Measurements from ENCODE around the gene FHIT.

The FHIT gene

GRCh38 chr3:61257148-61257547 is 5.9 kb upstream of the FHIT start:
- H3K27me3 ChIP-seq (ENCODE audit: control insufficient read depth in 1 of 2, insufficient read depth in 2 of 2, low read length in 2 of 2), result no peaks in the 10 kb centered on the region
- no peak overlapping the region for H3K27ac ChIP-seq (ENCODE audit: low read depth, low read length)
- H3K36me3 ChIP-seq (ENCODE audit: insufficient read depth, low read length), result no peaks in the 10 kb centered on the region
- H3K4me1 ChIP-seq (ENCODE audit: insufficient read depth, low read length), result no peaks in the 10 kb centered on the region
- no peak overlapping the region for H3K4me3 ChIP-seq (ENCODE audit: low read depth in 1 of 2, low read length in 2 of 2)
- no peaks in the 10 kb centered on the region for H3K9me3 ChIP-seq (ENCODE audit: low read length)
- no peak overlapping the region for H3K9ac ChIP-seq (ENCODE audit: low read length)

GRCh38 chr3:61253756-61254155 is 2.5 kb upstream of the FHIT start:
- H3K4me1 ChIP-seq (ENCODE audit: insufficient read depth, low read length), result peaks cover 10% of the 10 kb centered on the region
- no peaks in the 10 kb centered on the region for H3K9me3 ChIP-seq (ENCODE audit: low read length)
- H3K4me3 ChIP-seq (ENCODE audit: low read depth in 1 of 2, low read length in 2 of 2), result no peak overlapping the region
- no peaks in the 10 kb centered on the region for H3K27me3 ChIP-seq (ENCODE audit: control insufficient read depth in 1 of 2, insufficient read depth in 2 of 2, low read length in 2 of 2)
- no peak overlapping the region for H3K27ac ChIP-seq (ENCODE audit: low read depth, low read length)
- H3K36me3 ChIP-seq (ENCODE audit: insufficient read depth, low read length), result no peaks in the 10 kb centered on the region
- H3K9ac ChIP-seq (ENCODE audit: low read length), result no peak overlapping the region

- H3K4me3 ChIP-seq (ENCODE audit: low read depth in 1 of 2, low read length in 2 of 2), result no peak overlapping the region
- no peaks in the 10 kb centered on the region for H3K9me3 ChIP-seq (ENCODE audit: low read length)
- H3K9ac ChIP-seq (ENCODE audit: low read length), result no peak overlapping the region
- H3K36me3 ChIP-seq (ENCODE audit: insufficient read depth, low read length), result no peaks in the 10 kb centered on the region
- H3K4me1 ChIP-seq (ENCODE audit: insufficient read depth, low read length), result peaks cover 10% of the 10 kb centered on the region
- H3K27ac ChIP-seq (ENCODE audit: low read depth, low read length), result no peak overlapping the region
- H3K27me3 ChIP-seq (ENCODE audit: control insufficient read depth in 1 of 2, insufficient read depth in 2 of 2, low read length in 2 of 2), result no peaks in the 10 kb centered on the region
Observed at GRCh38 chr3:61252836-61253235, 1.6 kb upstream of the FHIT start.

- H3K9me3 ChIP-seq (ENCODE audit: low read length), result no peaks in the 10 kb centered on the region
- H3K4me3 ChIP-seq (ENCODE audit: low read depth in 1 of 2, low read length in 2 of 2), result peak overlapping the region; percentile 81 to 82
- H3K9ac ChIP-seq (ENCODE audit: low read length), result peak overlapping the region; percentile 59
- H3K27me3 ChIP-seq (ENCODE audit: control insufficient read depth in 1 of 2, insufficient read depth in 2 of 2, low read length in 2 of 2), result no peaks in the 10 kb centered on the region
- H3K4me1 ChIP-seq (ENCODE audit: insufficient read depth, low read length), result peaks cover 10% of the 10 kb centered on the region
- H3K36me3 ChIP-seq (ENCODE audit: insufficient read depth, low read length), result no peaks in the 10 kb centered on the region
- H3K27ac ChIP-seq (ENCODE audit: low read depth, low read length), result peak overlapping the region; percentile 54
Observed at GRCh38 chr3:61250784-61251173, 473 bp downstream of the FHIT start.

GRCh38 chr3:61248496-61248895 is 2.8 kb downstream of the FHIT start:
- no peak overlapping the region for H3K27ac ChIP-seq (ENCODE audit: low read depth, low read length)
- no peak overlapping the region for H3K4me3 ChIP-seq (ENCODE audit: low read depth in 1 of 2, low read length in 2 of 2)
- no peak overlapping the region for H3K9ac ChIP-seq (ENCODE audit: low read length)
- no peaks in the 10 kb centered on the region for H3K36me3 ChIP-seq (ENCODE audit: insufficient read depth, low read length)
- no peaks in the 10 kb centered on the region for H3K9me3 ChIP-seq (ENCODE audit: low read length)
- no peaks in the 10 kb centered on the region for H3K27me3 ChIP-seq (ENCODE audit: control insufficient read depth in 1 of 2, insufficient read depth in 2 of 2, low read length in 2 of 2)
- H3K4me1 ChIP-seq (ENCODE audit: insufficient read depth, low read length), result peaks cover 10% of the 10 kb centered on the region

GRCh38 chr3:61247191-61247590 is 4.1 kb downstream of the FHIT start:
- Histone ChIP-seq H3K4me1 (ENCODE audit: insufficient read depth, low read length) (peaks cover 10% of the 10 kb centered on the region), H3K27me3 (ENCODE audit: control insufficient read depth in 1 of 2, insufficient read depth in 2 of 2, low read length in 2 of 2) (no peaks in the 10 kb centered on the region), H3K9me3 (ENCODE audit: low read length) (no peaks in the 10 kb centered on the region), H3K36me3 (ENCODE audit: insufficient read depth, low read length) (no peaks in the 10 kb centered on the region), H3K9ac (ENCODE audit: low read length) (no peak overlapping the region), H3K27ac (ENCODE audit: low read depth, low read length) (no peak overlapping the region), H3K4me3 (ENCODE audit: low read depth in 1 of 2, low read length in 2 of 2) (no peak overlapping the region)

- H3K4me3 ChIP-seq (ENCODE audit: low read depth in 1 of 2, low read length in 2 of 2), result no peak overlapping the region
- H3K9me3 ChIP-seq (ENCODE audit: low read length), result no peaks in the 10 kb centered on the region
- no peak overlapping the region for H3K9ac ChIP-seq (ENCODE audit: low read length)
- no peaks in the 10 kb centered on the region for H3K36me3 ChIP-seq (ENCODE audit: insufficient read depth, low read length)
- no peaks in the 10 kb centered on the region for H3K27me3 ChIP-seq (ENCODE audit: control insufficient read depth in 1 of 2, insufficient read depth in 2 of 2, low read length in 2 of 2)
- H3K27ac ChIP-seq (ENCODE audit: low read depth, low read length), result no peak overlapping the region
- no peaks in the 10 kb centered on the region for H3K4me1 ChIP-seq (ENCODE audit: insufficient read depth, low read length)
Observed at GRCh38 chr3:61239871-61240270, 11.4 kb downstream of the FHIT start.

- H3K36me3 ChIP-seq (ENCODE audit: insufficient read depth, low read length), result no peaks in the 10 kb centered on the region
- H3K4me1 ChIP-seq (ENCODE audit: insufficient read depth, low read length), result no peaks in the 10 kb centered on the region
- H3K4me3 ChIP-seq (ENCODE audit: low read depth in 1 of 2, low read length in 2 of 2), result no peak overlapping the region
- H3K27ac ChIP-seq (ENCODE audit: low read depth, low read length), result no peak overlapping the region
- H3K9ac ChIP-seq (ENCODE audit: low read length), result no peak overlapping the region
- H3K27me3 ChIP-seq (ENCODE audit: control insufficient read depth in 1 of 2, insufficient read depth in 2 of 2, low read length in 2 of 2), result no peaks in the 10 kb centered on the region
- H3K9me3 ChIP-seq (ENCODE audit: low read length), result no peaks in the 10 kb centered on the region
Observed at GRCh38 chr3:61237858-61238257, 13.4 kb downstream of the FHIT start.

- Histone ChIP-seq H3K9me3 (ENCODE audit: low read length) (no peaks in the 10 kb centered on the region), H3K4me1 (ENCODE audit: insufficient read depth, low read length) (no peaks in the 10 kb centered on the region), H3K27ac (ENCODE audit: low read depth, low read length) (no peak overlapping the region), H3K4me3 (ENCODE audit: low read depth in 1 of 2, low read length in 2 of 2) (no peak overlapping the region), H3K27me3 (ENCODE audit: control insufficient read depth in 1 of 2, insufficient read depth in 2 of 2, low read length in 2 of 2) (no peaks in the 10 kb centered on the region), H3K36me3 (ENCODE audit: insufficient read depth, low read length) (no peaks in the 10 kb centered on the region), H3K9ac (ENCODE audit: low read length) (no peak overlapping the region)
Observed at GRCh38 chr3:61236556-61236955, 14.7 kb downstream of the FHIT start.

- H3K9ac ChIP-seq (ENCODE audit: low read length), result no peak overlapping the region
- no peak overlapping the region for H3K27ac ChIP-seq (ENCODE audit: low read depth, low read length)
- no peak overlapping the region for H3K4me3 ChIP-seq (ENCODE audit: low read depth in 1 of 2, low read length in 2 of 2)
- H3K36me3 ChIP-seq (ENCODE audit: insufficient read depth, low read length), result no peaks in the 10 kb centered on the region
- H3K4me1 ChIP-seq (ENCODE audit: insufficient read depth, low read length), result no peaks in the 10 kb centered on the region
- no peaks in the 10 kb centered on the region for H3K27me3 ChIP-seq (ENCODE audit: control insufficient read depth in 1 of 2, insufficient read depth in 2 of 2, low read length in 2 of 2)
- H3K9me3 ChIP-seq (ENCODE audit: low read length), result no peaks in the 10 kb centered on the region
Observed at GRCh38 chr3:61233746-61234145, 17.5 kb downstream of the FHIT start.

GRCh38 chr3:61231693-61232092 is 19.6 kb downstream of the FHIT start:
- no peak overlapping the region for H3K9ac ChIP-seq (ENCODE audit: low read length)
- H3K27me3 ChIP-seq (ENCODE audit: control insufficient read depth in 1 of 2, insufficient read depth in 2 of 2, low read length in 2 of 2), result no peaks in the 10 kb centered on the region
- no peaks in the 10 kb centered on the region for H3K9me3 ChIP-seq (ENCODE audit: low read length)
- no peak overlapping the region for H3K27ac ChIP-seq (ENCODE audit: low read depth, low read length)
- H3K36me3 ChIP-seq (ENCODE audit: insufficient read depth, low read length), result no peaks in the 10 kb centered on the region
- no peaks in the 10 kb centered on the region for H3K4me1 ChIP-seq (ENCODE audit: insufficient read depth, low read length)
- no peak overlapping the region for H3K4me3 ChIP-seq (ENCODE audit: low read depth in 1 of 2, low read length in 2 of 2)

GRCh38 chr3:61227799-61228198 is 23.5 kb downstream of the FHIT start:
- H3K4me1 ChIP-seq (ENCODE audit: insufficient read depth, low read length), result no peaks in the 10 kb centered on the region

More at GRCh38 chr3:61227799-61228198, 23.5 kb downstream of the FHIT start:
- no peak overlapping the region for H3K4me3 ChIP-seq (ENCODE audit: low read depth in 1 of 2, low read length in 2 of 2)
- H3K36me3 ChIP-seq (ENCODE audit: insufficient read depth, low read length), result no peaks in the 10 kb centered on the region
- H3K9ac ChIP-seq (ENCODE audit: low read length), result no peak overlapping the region
- no peaks in the 10 kb centered on the region for H3K27me3 ChIP-seq (ENCODE audit: control insufficient read depth in 1 of 2, insufficient read depth in 2 of 2, low read length in 2 of 2)
- H3K27ac ChIP-seq (ENCODE audit: low read depth, low read length), result no peak overlapping the region
- H3K9me3 ChIP-seq (ENCODE audit: low read length), result no peaks in the 10 kb centered on the region
